GM12874 (cell line): ENCODE measurements around the gene SGPP2.

ENCODE experiments used
- CTCF ChIP-seq: IDR thresholded peaks from 2 replicates; pipeline ENCODE4 v1.5.1; 2011; ENCODE audit warnings: low read depth, mild to moderate bottlenecking, control low read depth, low read length, moderate library complexity; ENCODE audit not compliant: insufficient read depth

SGPP2 gene

DNA sequence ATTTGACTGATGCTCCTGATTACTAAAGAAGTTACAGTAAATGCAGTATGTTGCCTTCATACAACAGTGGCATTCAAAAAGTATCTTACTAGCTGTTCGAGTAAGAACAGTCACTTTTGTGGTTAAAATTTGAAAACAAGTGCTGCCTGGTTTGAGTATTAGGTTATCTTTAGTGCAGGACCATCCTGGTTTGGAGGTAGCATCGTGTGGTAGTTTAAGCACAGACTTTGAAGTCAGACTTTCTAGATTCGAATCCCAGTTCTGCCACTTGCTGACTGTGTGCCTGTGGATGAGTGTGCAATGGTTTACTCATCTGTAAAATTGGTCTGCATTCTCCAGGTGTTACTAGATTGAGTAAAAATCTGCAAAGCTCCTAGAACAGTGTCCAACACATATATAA is 96.8 kb downstream of the SGPP2 start:
- TF ChIP-seq CTCF, result no peak

DNA sequence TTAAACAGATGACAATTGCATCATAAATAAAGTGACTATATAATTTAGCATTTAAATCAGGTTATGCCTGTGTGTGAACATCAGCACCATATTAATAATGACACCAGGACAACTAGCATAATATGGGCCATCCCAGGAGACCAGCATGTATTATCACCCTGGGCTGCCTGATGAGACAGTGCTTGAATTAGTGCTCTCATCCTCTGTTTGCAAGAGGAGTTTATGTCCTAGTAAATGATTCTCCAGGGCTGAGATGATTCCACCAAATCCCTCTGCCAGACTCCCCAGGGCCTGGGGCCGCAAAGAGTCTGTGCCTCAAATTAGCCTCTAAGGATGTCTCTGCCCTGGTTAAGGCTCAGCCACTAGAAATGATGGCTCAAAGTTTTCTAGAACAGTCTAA is 97.7 kb downstream of the SGPP2 start:
- TF ChIP-seq CTCF, result no peak

DNA sequence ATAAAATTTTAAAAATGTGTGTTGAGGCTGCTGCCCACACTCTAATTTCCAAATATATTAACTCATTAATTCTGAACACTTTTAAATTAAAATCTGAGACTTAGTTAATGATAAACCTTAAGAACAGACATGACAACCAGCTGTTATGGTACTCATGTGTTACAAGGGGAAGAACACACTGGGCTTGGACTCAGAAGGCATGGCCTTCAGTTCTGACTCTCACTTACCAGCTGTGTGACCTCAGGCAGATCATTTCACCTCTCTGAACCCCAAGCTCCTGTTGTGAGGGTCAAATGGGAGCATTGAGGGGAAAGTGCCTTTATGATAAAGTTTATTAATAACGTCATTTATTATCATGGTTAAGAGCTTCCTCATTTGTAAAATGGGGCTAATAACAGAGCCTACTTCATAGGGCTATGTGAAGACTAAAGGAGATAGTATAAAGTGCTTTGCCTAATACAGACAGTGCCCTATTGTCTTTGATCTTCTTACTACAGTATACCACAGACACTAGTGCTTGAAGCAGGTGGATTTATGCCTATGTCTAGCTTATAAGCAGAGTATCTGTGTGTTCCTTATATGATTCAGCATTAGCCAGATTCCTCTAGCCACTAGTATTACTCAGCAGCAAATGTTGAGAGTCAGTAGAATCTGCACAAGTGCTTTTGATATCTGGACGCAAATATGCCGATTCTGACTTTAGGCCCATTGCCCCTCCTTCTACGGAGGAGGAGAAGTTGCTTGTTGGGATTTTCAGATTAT is 99.6 kb downstream of the SGPP2 start:
- no peak for TF ChIP-seq CTCF

DNA sequence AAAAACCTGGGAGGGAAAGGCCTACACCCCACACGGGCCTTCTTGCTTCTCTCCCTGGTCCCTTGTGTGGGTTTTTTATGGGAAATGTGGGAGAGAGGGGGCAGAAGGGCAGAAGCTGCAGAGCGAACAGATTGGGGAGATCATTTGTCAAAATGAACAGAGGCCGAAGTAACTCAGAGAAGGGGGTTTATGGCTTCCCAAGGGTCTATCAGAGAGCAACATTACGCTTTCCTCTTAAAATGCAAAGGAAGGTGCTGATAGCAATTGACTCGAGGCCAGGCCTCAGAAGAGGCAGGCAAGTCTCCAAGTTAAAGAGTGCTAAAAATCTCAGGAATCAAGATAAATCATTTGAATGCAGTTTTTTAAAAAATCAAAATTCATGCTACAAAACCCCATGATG is 101.5 kb downstream of the SGPP2 start:
- TF ChIP-seq CTCF, result no peak

- TF ChIP-seq CTCF, result no peak
Measured at GRCh38 chr2:222526480-222527277, 102.3 kb downstream of the SGPP2 start.

- no peak for TF ChIP-seq CTCF
Measured at GRCh38 chr2:222532315-222532714, 108.0 kb downstream of the SGPP2 start.

DNA sequence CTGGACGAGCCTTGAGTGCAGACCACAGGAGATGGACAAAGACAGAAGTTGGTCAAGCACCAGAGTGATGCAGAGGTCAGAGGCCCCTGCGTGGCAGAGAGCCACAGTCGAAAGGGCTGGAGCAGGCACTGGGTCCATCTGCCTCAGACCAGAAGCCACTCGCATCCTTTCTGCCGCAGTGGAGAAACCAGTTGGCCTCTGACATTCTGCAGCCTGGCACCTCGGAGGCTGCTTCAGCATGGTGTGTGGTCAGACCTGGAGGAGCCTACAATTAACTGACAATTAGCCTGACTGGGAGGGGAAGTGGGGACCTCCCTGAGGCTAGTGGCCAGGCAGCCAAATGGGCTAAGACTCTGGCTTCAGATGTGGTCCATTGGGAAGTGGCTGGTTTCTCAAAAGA is 111.1 kb downstream of the SGPP2 start:
- no peak for TF ChIP-seq CTCF
